Small intestine (tissue), 7 donors: ENCODE results near the gene CD63. TPM values are rescaled to one million over a fixed set of nuclear protein-coding genes. Genes with fewer than 3 reads are reported as not detected.
A peak's percentile ranks its signal among the peaks of the same experiment; 100 is the strongest.

Source experiments
- DNase-seq, 2 donors: peaks; one replicate each; pipeline versions ENCODE4 v3.0.0 to v3.0.0-alpha.2; 2013
- FAIRE-seq: peaks from 2 replicates; lab custom pipeline; 2012; peaks lifted over from hg19 to GRCh38; lab: Jason Lieb, UNC
- H3K27ac ChIP-seq, 3 donors: one replicate each; pipeline ENCODE4 v1.5.1; 2013; ENCODE audit warnings: low read length in 2 of 3, mild to moderate bottlenecking in 2 of 3, control low read depth in 1 of 3, inconsistent platforms in 1 of 3, low read depth in 1 of 3, moderate library complexity in 1 of 3
- H3K27me3 ChIP-seq, 3 donors: one replicate each; pipeline ENCODE4 v1.6.1; 2013; ENCODE audit warnings: low read length in 3 of 3, inconsistent platforms in 1 of 3; ENCODE audit not compliant: control insufficient read depth in 3 of 3, insufficient read depth in 3 of 3
- H3K36me3 ChIP-seq, 3 donors: one replicate each; pipeline ENCODE4 v1.6.1; 2013; ENCODE audit warnings: low read length in 3 of 3, inconsistent platforms in 1 of 3, low read depth in 1 of 3, mild to moderate bottlenecking in 1 of 3, moderate library complexity in 1 of 3; ENCODE audit not compliant: control insufficient read depth in 3 of 3, insufficient read depth in 2 of 3
- H3K4me1 ChIP-seq, 3 donors: one replicate each; pipeline ENCODE4 v1.6.1; 2013; ENCODE audit warnings: low read length in 2 of 3, inconsistent platforms in 1 of 3, low read depth in 1 of 3, mild to moderate bottlenecking in 1 of 3, moderate library complexity in 1 of 3; ENCODE audit not compliant: control insufficient read depth in 3 of 3, insufficient read depth in 2 of 3
- H3K4me3 ChIP-seq, 3 donors: one replicate each; pipeline ENCODE4 v1.5.1; 2013; ENCODE audit warnings: low read length in 3 of 3, control low read depth in 1 of 3, inconsistent platforms in 1 of 3, low read depth in 1 of 3, mild to moderate bottlenecking in 1 of 3, moderate library complexity in 1 of 3
- H3K9me3 ChIP-seq, 2 donors: one replicate each; pipeline ENCODE4 v1.6.1; 2013; ENCODE audit warnings: low read depth in 1 of 2, low read length in 1 of 2; ENCODE audit not compliant: control insufficient read depth in 2 of 2, insufficient read depth in 1 of 2
- WGBS, 3 donors: extraction: QIAGEN DNeasy Blood & Tissue Kit; methylation state at CpG; one replicate each; pipeline ENCODE4 v1.1.7; 2013; 5-methylcytosine and 5-hydroxymethylcytosine counted together
- polyA plus RNA-seq, 4 donors: library from polyadenylated mRNA; stranded (reverse) in 3 of 4; unstranded in 1 of 4; fragments of 200-250 nt in 3 of 4; fragments of 120-200 nt in 1 of 4; gene quantifications; one replicate each; pipeline versions ENCODE4 v1.2.1 to v1.2.3, GENCODE V29; 2013
- donor health status: healthy with polysubstance abuse.
- donor health status: control.
- donor health status: control.
- donor health status: Bipolar disorder and iron deficiency.
- donor health status: healthy.

Gene CD63
- polyA plus RNA-seq, 4 donors, result 561 to 1,127 (median 702) TPM

GRCh38 chr12:55718015-55718414, 10.8 kb downstream of the CD63 start:
- peaks cover 8 to 58% (median 11%) of the 10 kb centered on the region in 3 donors for H3K4me1 ChIP-seq
- no peak overlapping the region for H3K4me3 ChIP-seq
- H3K36me3 ChIP-seq, result peaks cover 0 to 45% (median 0%) of the 10 kb centered on the region in 3 donors
- FAIRE-seq, result no peak
- 24 to 46% (median 38%) methylated on average over 4 of the region's 4 CpGs for WGBS, 3 donors
- DNase-seq, result no peak
- no peaks in the 10 kb centered on the region for H3K9me3 ChIP-seq
- peaks cover 0 to under 1% (median 0%) of the 10 kb centered on the region in 3 donors for H3K27me3 ChIP-seq
- H3K27ac ChIP-seq, result peak overlapping the region in 1 of 3 donors; percentile 93

GRCh38 chr12:55717011-55718007, 11.5 kb downstream of the CD63 start:
- H3K36me3 ChIP-seq, result peaks cover 0 to 39% (median 0%) of the 10 kb centered on the region in 3 donors
- peak overlapping the region in 2 of 3 donors; percentile 65 to 75 for H3K4me3 ChIP-seq
- FAIRE-seq (no peak), DNase-seq (peak in 1 of 2 donors; percentile 60)
- 15 to 39% (median 37%) methylated on average over 7 to 8 of the region's 8 CpGs for WGBS, 3 donors
- H3K27ac ChIP-seq, result peak overlapping the region in 2 of 3 donors; percentile 87 to 93
- no peaks in the 10 kb centered on the region for H3K9me3 ChIP-seq
- H3K27me3 ChIP-seq, result peaks cover 0 to 8% (median 0%) of the 10 kb centered on the region in 3 donors
- peaks cover 8 to 53% (median 11%) of the 10 kb centered on the region in 3 donors for H3K4me1 ChIP-seq

GRCh38 chr12:55716582-55716957, 12.2 kb downstream of the CD63 start:
- Histone ChIP-seq H3K4me3 (peak overlapping the region; percentile 65 to 78 (median 75)), H3K27me3 (peaks cover 0 to 15% (median 0%) of the 10 kb centered on the region in 3 donors), H3K9me3 (no peaks in the 10 kb centered on the region), H3K4me1 (peaks cover 8 to 49% (median 11%) of the 10 kb centered on the region in 3 donors), H3K27ac (peak overlapping the region; percentile 82 to 93 (median 87)), H3K36me3 (peaks cover 0 to 32% (median 0%) of the 10 kb centered on the region in 3 donors)
- 1 to 4% (median 1%) methylated on average over 13 of the region's 13 CpGs for WGBS, 3 donors
- DNase-seq (no peak), FAIRE-seq (no peak)

GRCh38 chr12:55715833-55716581, 12.8 kb downstream of the CD63 start, which contains the start of gene BLOC1S1:
TSS of gene BLOC1S1 (plus strand) at chr12:55716046. CDS start at chr12:55716052, 6 bp downstream.
- H3K27ac ChIP-seq, result peak within 1 kb of the TSS; percentile 82 to 93 (median 87)
- H3K4me1 ChIP-seq, result peaks cover 8 to 43% (median 11%) of the 10 kb centered on the region in 3 donors
- H3K9me3 ChIP-seq, result no peaks in the 10 kb centered on the region
- peak; percentile 96 to 99 for DNase-seq
- H3K36me3 ChIP-seq, result peaks cover 0 to 27% (median 0%) of the 10 kb centered on the region in 3 donors
- FAIRE-seq, result no peak
- peaks cover 0 to 16% (median 0%) of the 10 kb centered on the region in 3 donors for H3K27me3 ChIP-seq
- WGBS, 3 donors, result 0 to 1% (median 1%) methylated on average over 42 of the region's 42 CpGs
- peak within 1 kb of the TSS; percentile 65 to 78 (median 75) for H3K4me3 ChIP-seq

- Histone ChIP-seq H3K4me1 (peaks cover 8 to 37% (median 11%) of the 10 kb centered on the region in 3 donors), H3K27me3 (peaks cover 0 to 21% (median 0%) of the 10 kb centered on the region in 3 donors), H3K36me3 (peaks cover 0 to 26% (median 0%) of the 10 kb centered on the region in 3 donors), H3K4me3 (peak overlapping the region in 2 of 3 donors; percentile 65 to 75), H3K9me3 (no peaks in the 10 kb centered on the region), H3K27ac (peak overlapping the region; percentile 82 to 93 (median 87))
- DNase-seq (no peak), FAIRE-seq (no peak)
- 55 to 60% (median 56%) methylated on average over 7 of the region's 7 CpGs for WGBS, 3 donors
These were observed 13.5 kb downstream of the CD63 start for GRCh38 chr12:55715169-55715764.

GRCh38 chr12:55713721-55714120, 15.1 kb downstream of the CD63 start:
- no peak for DNase-seq
- 58 to 79% (median 64%) methylated on average over 2 of the region's 2 CpGs for WGBS, 3 donors
- Histone ChIP-seq H3K4me1 (peaks cover 5 to 23% (median 11%) of the 10 kb centered on the region in 3 donors), H3K27ac (no peak overlapping the region), H3K36me3 (peaks cover 0 to 13% (median 0%) of the 10 kb centered on the region in 3 donors), H3K4me3 (no peak overlapping the region), H3K27me3 (peaks cover 0 to 35% (median 0%) of the 10 kb centered on the region in 3 donors), H3K9me3 (no peaks in the 10 kb centered on the region)
- FAIRE-seq, result no peak

- H3K36me3 ChIP-seq, result peaks cover 0 to 8% (median 0%) of the 10 kb centered on the region in 3 donors
- H3K4me1 ChIP-seq, result peaks cover 5 to 17% (median 6%) of the 10 kb centered on the region in 3 donors
- peaks cover 0 to 38% (median 0%) of the 10 kb centered on the region in 3 donors for H3K27me3 ChIP-seq
- H3K27ac ChIP-seq, result peak overlapping the region in 1 of 3 donors; percentile 17
- H3K4me3 ChIP-seq, result no peak overlapping the region
- H3K9me3 ChIP-seq, result no peaks in the 10 kb centered on the region
- 36 to 54% (median 46%) methylated on average over 1 of the region's 1 CpG for WGBS, 3 donors
- no peak for DNase-seq
- FAIRE-seq, result no peak
These were observed 16.0 kb downstream of the CD63 start for GRCh38 chr12:55712700-55713415.
